Omental fat pad (tissue), 4 donors: ENCODE results near the gene AGAP1. TPM values are rescaled to one million over a fixed set of nuclear protein-coding genes. Genes with fewer than 3 reads are reported as not detected.

Experiments
- ATAC-seq: fragments of 150-250 bp; one replicate; pipeline ENCODE4 v1.9.1; 2016; ENCODE audit warnings: mild to moderate bottlenecking, moderate library complexity; ENCODE audit not compliant: low FRiP score
- DNase-seq: peaks from one replicate; pipeline ENCODE4 v3.0.0-alpha.2; 2019; ENCODE audit warnings: low spot score
- CTCF ChIP-seq, 3 donors: fragments of 450-650 bp; IDR thresholded peaks; one replicate each; pipeline ENCODE4 v1.5.1; 2016 to 2017; ENCODE audit warnings: antibody characterized with exemption in 3 of 3, mild to moderate bottlenecking in 3 of 3, moderate library complexity in 2 of 3
- total RNA-seq, 4 donors: library from RNA; depleted of rRNA; stranded (reverse); fragments of >200 nt; gene quantifications; one replicate each; pipeline ENCODE4 v1.1.0, GENCODE V29; 2016

Gene AGAP1
- total RNA-seq, 4 donors from 2014 or later, result 15.5 to 24.3 (median 16.2) TPM

- ATAC-seq, result no peak
- TF ChIP-seq CTCF (IDR thresholded peaks at IDR 0.05), result no peak
- no peak for DNase-seq
Measured at GRCh38 chr2:235810252-235810651, 316.4 kb downstream of the AGAP1 start.

GRCh38 chr2:235810846-235811245 lies 317.0 kb downstream of the AGAP1 start:
- DNase-seq (no peak), ATAC-seq (no peak)
- no peak for TF ChIP-seq CTCF (IDR thresholded peaks at IDR 0.05)

GRCh38 chr2:235811446-235812184 lies 317.8 kb downstream of the AGAP1 start:
- DNase-seq (no peak), ATAC-seq (no peak)
- no peak for TF ChIP-seq CTCF (IDR thresholded peaks at IDR 0.05)

- TF ChIP-seq CTCF (IDR thresholded peaks at IDR 0.05), result no peak
- DNase-seq, result no peak
- ATAC-seq, result no peak
Measured at GRCh38 chr2:235812185-235812665, 318.4 kb downstream of the AGAP1 start.

GRCh38 chr2:235813398-235813797 lies 319.6 kb downstream of the AGAP1 start:
- TF ChIP-seq CTCF (IDR thresholded peaks at IDR 0.05), result no peak
- ATAC-seq (no peak), DNase-seq (no peak)

- no peak for TF ChIP-seq CTCF (IDR thresholded peaks at IDR 0.05)
- ATAC-seq, result no peak
- no peak for DNase-seq
Measured at GRCh38 chr2:235820571-235820970, 326.7 kb downstream of the AGAP1 start.

- DNase-seq, result no peak
- no peak for TF ChIP-seq CTCF (IDR thresholded peaks at IDR 0.05)
- no peak for ATAC-seq
Measured at GRCh38 chr2:235824331-235824730, 330.5 kb downstream of the AGAP1 start.
